Loucy (cell line): ENCODE data around the gene METTL2A.

Experiments
- H2AFZ ChIP-seq: fragments of 200-600 bp; sonication (generic); 2 replicates; pipeline ENCODE4 v1.6.0; 2016; ENCODE audit warnings: antibody characterized with exemption, mild to moderate bottlenecking, low read length, moderate library complexity
- H3F3A ChIP-seq: fragments of 200-600 bp; 2 replicates; pipeline ENCODE4 v1.6.0; 2016; ENCODE audit warnings: antibody characterized with exemption, low read depth, mild to moderate bottlenecking
- H3K27me3 ChIP-seq: fragments of 200-600 bp; sonication (generic); 2 replicates; pipeline ENCODE4 v1.6.1; 2014; ENCODE audit warnings: low read length, mild to moderate bottlenecking; ENCODE audit not compliant: insufficient read depth, poor library complexity, severe bottlenecking
- H3K36me3 ChIP-seq: fragments of 200-600 bp; sonication (generic); 2 replicates; pipeline ENCODE4 v1.6.1; 2016; ENCODE audit warnings: low read length; ENCODE audit not compliant: insufficient read depth
- H3K4me1 ChIP-seq: fragments of 200-600 bp; sonication (generic); 2 replicates; pipeline ENCODE4 v1.5.1; 2014; ENCODE audit warnings: low read length, mild to moderate bottlenecking; ENCODE audit not compliant: insufficient read depth, poor library complexity, severe bottlenecking
- H3K4me2 ChIP-seq: fragments of 200-600 bp; sonication (generic); 2 replicates; pipeline ENCODE4 v1.6.0; 2014; ENCODE audit warnings: antibody characterized with exemption, low read length, low read depth, mild to moderate bottlenecking; ENCODE audit not compliant: poor library complexity, severe bottlenecking
- H3K4me3 ChIP-seq: fragments of 200-600 bp; sonication (generic); 2 replicates; pipeline ENCODE4 v1.5.1; 2014; ENCODE audit warnings: low read length, mild to moderate bottlenecking, mixed read lengths; ENCODE audit not compliant: poor library complexity, severe bottlenecking
- H3K79me2 ChIP-seq: fragments of 200-600 bp; sonication (generic); 2 replicates; pipeline ENCODE4 v1.6.1; 2014; ENCODE audit warnings: low read length; ENCODE audit not compliant: insufficient read depth
- H3K9ac ChIP-seq: fragments of 200-600 bp; sonication (generic); 2 replicates; pipeline ENCODE4 v1.6.0; 2014; ENCODE audit warnings: mild to moderate bottlenecking, low read depth, low read length, moderate library complexity; ENCODE audit not compliant: poor library complexity, severe bottlenecking
- H3K9me2 ChIP-seq: fragments of 200-600 bp; sonication (generic); replicated peaks from 2 replicates; pipeline ENCODE4 v1.6.1; 2016; ENCODE audit warnings: low read depth, low read length, mixed read lengths
- H3K9me3 ChIP-seq: fragments of 200-600 bp; sonication (generic); 2 replicates; pipeline ENCODE4 v1.6.1; 2014; ENCODE audit warnings: mild to moderate bottlenecking, antibody characterized with exemption, low read length, low read depth; ENCODE audit not compliant: insufficient read depth
- H4K20me1 ChIP-seq: fragments of 200-600 bp; sonication (generic); 2 replicates; pipeline ENCODE4 v1.6.0; 2014; ENCODE audit warnings: antibody characterized with exemption, low read length, mild to moderate bottlenecking; ENCODE audit not compliant: insufficient read depth, poor library complexity, severe bottlenecking
- EZH2phosphoT487 ChIP-seq: fragments of 200-600 bp; IDR thresholded peaks from 2 replicates; pipeline ENCODE4 v1.6.1; 2018; ENCODE audit warnings: antibody characterized with exemption, mild to moderate bottlenecking, moderate library complexity, borderline replicate concordance
- TF ChIP-seq, protein P1 (sequence below): fragments of 200-600 bp; sonication (generic); conservative IDR thresholded peaks from 2 replicates; pipeline ENCODE4 v1.5.1; 2014; ENCODE audit warnings: mild to moderate bottlenecking, antibody characterized with exemption, low read length

METTL2A gene

DNA sequence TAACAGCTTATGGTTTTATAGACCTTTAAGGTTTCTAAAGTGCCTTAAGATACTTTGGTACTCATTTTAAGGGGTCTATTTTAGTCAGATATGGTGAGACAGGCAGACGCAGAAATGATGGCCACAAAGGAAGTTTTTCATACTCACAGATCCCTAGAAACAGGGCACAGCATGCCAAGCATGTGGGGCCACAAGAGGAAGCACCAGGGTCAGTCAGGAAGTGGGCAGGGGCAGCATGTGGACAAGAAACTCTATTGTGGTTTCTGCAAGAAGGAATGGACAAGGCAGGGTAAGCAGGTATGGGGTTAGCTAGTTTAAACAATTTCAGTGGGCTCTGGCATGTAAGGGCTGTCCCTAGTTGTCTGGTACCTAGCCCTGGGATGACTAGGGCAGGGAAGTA is 34.8 kb upstream of the METTL2A start:
- Histone ChIP-seq H3K4me2 (peak overlapping the region; percentile 47), H3K36me3 (no peaks in the 10 kb centered on the region)

GRCh38 chr17:62392908-62393307 is 30.8 kb upstream of the METTL2A start:
- TF ChIP-seq EZH2phosphoT487, result no peak
- TF ChIP-seq, protein P1, sequence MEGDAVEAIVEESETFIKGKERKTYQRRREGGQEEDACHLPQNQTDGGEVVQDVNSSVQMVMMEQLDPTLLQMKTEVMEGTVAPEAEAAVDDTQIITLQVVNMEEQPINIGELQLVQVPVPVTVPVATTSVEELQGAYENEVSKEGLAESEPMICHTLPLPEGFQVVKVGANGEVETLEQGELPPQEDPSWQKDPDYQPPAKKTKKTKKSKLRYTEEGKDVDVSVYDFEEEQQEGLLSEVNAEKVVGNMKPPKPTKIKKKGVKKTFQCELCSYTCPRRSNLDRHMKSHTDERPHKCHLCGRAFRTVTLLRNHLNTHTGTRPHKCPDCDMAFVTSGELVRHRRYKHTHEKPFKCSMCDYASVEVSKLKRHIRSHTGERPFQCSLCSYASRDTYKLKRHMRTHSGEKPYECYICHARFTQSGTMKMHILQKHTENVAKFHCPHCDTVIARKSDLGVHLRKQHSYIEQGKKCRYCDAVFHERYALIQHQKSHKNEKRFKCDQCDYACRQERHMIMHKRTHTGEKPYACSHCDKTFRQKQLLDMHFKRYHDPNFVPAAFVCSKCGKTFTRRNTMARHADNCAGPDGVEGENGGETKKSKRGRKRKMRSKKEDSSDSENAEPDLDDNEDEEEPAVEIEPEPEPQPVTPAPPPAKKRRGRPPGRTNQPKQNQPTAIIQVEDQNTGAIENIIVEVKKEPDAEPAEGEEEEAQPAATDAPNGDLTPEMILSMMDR, result no peak
- no peaks in the 10 kb centered on the region for H3K9me2 ChIP-seq

More for the DNA sequence above, 34.8 kb upstream of the METTL2A start:
- no peaks in the 10 kb centered on the region for H3K9me3 ChIP-seq
- no peaks in the 10 kb centered on the region for H4K20me1 ChIP-seq
- H3K4me3 ChIP-seq, result no peak overlapping the region
- no peaks in the 10 kb centered on the region for H3K27me3 ChIP-seq
- H3K79me2 ChIP-seq, result no peaks in the 10 kb centered on the region
- no peaks in the 10 kb centered on the region for H3K9me2 ChIP-seq
- TF ChIP-seq, protein P1, result no peak
- no peak for TF ChIP-seq EZH2phosphoT487
- no peak overlapping the region for H3K9ac ChIP-seq
- H3F3A ChIP-seq, result no peaks in the 10 kb centered on the region
- no peak overlapping the region for H2AFZ ChIP-seq
- H3K4me1 ChIP-seq, result peaks cover 14% of the 10 kb centered on the region

GRCh38 chr17:62398891-62399290 is 24.8 kb upstream of the METTL2A start:
- Histone ChIP-seq H3F3A (no peaks in the 10 kb centered on the region), H3K79me2 (no peaks in the 10 kb centered on the region), H3K4me1 (no peaks in the 10 kb centered on the region), H3K4me3 (no peak overlapping the region), H3K27me3 (no peaks in the 10 kb centered on the region), H4K20me1 (no peaks in the 10 kb centered on the region), H2AFZ (no peak overlapping the region), H3K4me2 (no peak overlapping the region), H3K9me2 (no peaks in the 10 kb centered on the region), H3K36me3 (no peaks in the 10 kb centered on the region), H3K9me3 (no peaks in the 10 kb centered on the region), H3K9ac (no peak overlapping the region)
- TF ChIP-seq EZH2phosphoT487, result no peak
- TF ChIP-seq, protein P1, result no peak

More at GRCh38 chr17:62392908-62393307, 30.8 kb upstream of the METTL2A start:
- H3K79me2 ChIP-seq, result no peaks in the 10 kb centered on the region
- no peak overlapping the region for H3K4me2 ChIP-seq
- H3K9ac ChIP-seq, result no peak overlapping the region
- no peaks in the 10 kb centered on the region for H3K36me3 ChIP-seq
- no peaks in the 10 kb centered on the region for H3K27me3 ChIP-seq
- no peaks in the 10 kb centered on the region for H3F3A ChIP-seq
- H3K4me3 ChIP-seq, result no peak overlapping the region
- H3K4me1 ChIP-seq, result peaks cover 14% of the 10 kb centered on the region
- no peak overlapping the region for H2AFZ ChIP-seq
- H3K9me3 ChIP-seq, result no peaks in the 10 kb centered on the region
- no peaks in the 10 kb centered on the region for H4K20me1 ChIP-seq
